Activated T-helper 9 cell treated with anti-CD3 and anti-CD28 coated beads, Interleukin-2, amount 50 U/mL, for 16 hours (primary cell): Measurements from ENCODE around the gene TEX55.
"Not testable (repeated sequence)": the region's sequence is repeated elsewhere in the genome, so short reads cannot be mapped to it uniquely, and the experiment has no call there.

Source experiments
- DNase-seq: peaks from one replicate; pipeline ENCODE4 v3.0.0-alpha.2; 2020; ENCODE audit warnings: low read depth

Gene TEX55

GRCh38 chr3:119145500-119146167 lies at the start of gene TEX55:
TEX55 (plus strand) TSS chr3:119146165; CDS start chr3:119146190, 25 bp downstream.
- DNase-seq = no peak

GRCh38 chr3:119098003-119098402 lies 48.0 kb upstream of the TEX55 start:
- no peak for DNase-seq

- DNase-seq = no peak
Observed at GRCh38 chr3:119098619-119099222, 47.2 kb upstream of the TEX55 start.

- DNase-seq = no peak
Observed at GRCh38 chr3:119099785-119100184, 46.2 kb upstream of the TEX55 start.

- DNase-seq = no peak
Observed at GRCh38 chr3:119104031-119104430, 41.9 kb upstream of the TEX55 start.

GRCh38 chr3:119118330-119118729 lies 27.6 kb upstream of the TEX55 start:
- DNase-seq = not testable (repeated sequence)

- DNase-seq = no peak
Observed at GRCh38 chr3:119120480-119120879, 25.5 kb upstream of the TEX55 start.

GRCh38 chr3:119122350-119122749 lies 23.6 kb upstream of the TEX55 start:
- no peak for DNase-seq

GRCh38 chr3:119125342-119125741 lies 20.6 kb upstream of the TEX55 start:
- no peak for DNase-seq

GRCh38 chr3:119125742-119126504 lies 20.0 kb upstream of the TEX55 start:
- no peak for DNase-seq

GRCh38 chr3:119130291-119130690 lies 15.7 kb upstream of the TEX55 start:
- not testable (repeated sequence) for DNase-seq

GRCh38 chr3:119132291-119132690 lies 13.7 kb upstream of the TEX55 start:
- not testable (repeated sequence) for DNase-seq

- DNase-seq = not testable (repeated sequence)
Observed at GRCh38 chr3:119139360-119139759, 6.6 kb upstream of the TEX55 start.

GRCh38 chr3:119140466-119140865 lies 5.5 kb upstream of the TEX55 start:
- no peak for DNase-seq

- no peak for DNase-seq
Observed at GRCh38 chr3:119145128-119145499, 851 bp upstream of the TEX55 start.

GRCh38 chr3:119146578-119147375 lies 812 bp downstream of the TEX55 start:
- no peak for DNase-seq

- DNase-seq = no peak
Observed at GRCh38 chr3:119147494-119147893, 1.5 kb downstream of the TEX55 start.

GRCh38 chr3:119148493-119149180 lies 2.7 kb downstream of the TEX55 start:
- DNase-seq = no peak

- DNase-seq = no peak
Observed at GRCh38 chr3:119149484-119149883, 3.5 kb downstream of the TEX55 start.

GRCh38 chr3:119156868-119157267 lies 10.9 kb downstream of the TEX55 start:
- DNase-seq = no peak

- no peak for DNase-seq
Observed at GRCh38 chr3:119157971-119158370, 12.0 kb downstream of the TEX55 start.

GRCh38 chr3:119160361-119160760 lies 14.4 kb downstream of the TEX55 start:
- no peak for DNase-seq
